HG02759 (cell line): Measurements from ENCODE around the gene PROP1.
"Not testable (repeated sequence)": the region's sequence is repeated elsewhere in the genome, so short reads cannot be mapped to it uniquely, and the experiment has no call there.

Experiments
- ATAC-seq: cut with Tn5 transposase; IDR thresholded peaks from one replicate; pipeline ENCODE4 v1.9.1; 2021; ENCODE audit warnings: mild to moderate bottlenecking, moderate library complexity; ENCODE audit not compliant: unreplicated experiment

Gene PROP1

DNA sequence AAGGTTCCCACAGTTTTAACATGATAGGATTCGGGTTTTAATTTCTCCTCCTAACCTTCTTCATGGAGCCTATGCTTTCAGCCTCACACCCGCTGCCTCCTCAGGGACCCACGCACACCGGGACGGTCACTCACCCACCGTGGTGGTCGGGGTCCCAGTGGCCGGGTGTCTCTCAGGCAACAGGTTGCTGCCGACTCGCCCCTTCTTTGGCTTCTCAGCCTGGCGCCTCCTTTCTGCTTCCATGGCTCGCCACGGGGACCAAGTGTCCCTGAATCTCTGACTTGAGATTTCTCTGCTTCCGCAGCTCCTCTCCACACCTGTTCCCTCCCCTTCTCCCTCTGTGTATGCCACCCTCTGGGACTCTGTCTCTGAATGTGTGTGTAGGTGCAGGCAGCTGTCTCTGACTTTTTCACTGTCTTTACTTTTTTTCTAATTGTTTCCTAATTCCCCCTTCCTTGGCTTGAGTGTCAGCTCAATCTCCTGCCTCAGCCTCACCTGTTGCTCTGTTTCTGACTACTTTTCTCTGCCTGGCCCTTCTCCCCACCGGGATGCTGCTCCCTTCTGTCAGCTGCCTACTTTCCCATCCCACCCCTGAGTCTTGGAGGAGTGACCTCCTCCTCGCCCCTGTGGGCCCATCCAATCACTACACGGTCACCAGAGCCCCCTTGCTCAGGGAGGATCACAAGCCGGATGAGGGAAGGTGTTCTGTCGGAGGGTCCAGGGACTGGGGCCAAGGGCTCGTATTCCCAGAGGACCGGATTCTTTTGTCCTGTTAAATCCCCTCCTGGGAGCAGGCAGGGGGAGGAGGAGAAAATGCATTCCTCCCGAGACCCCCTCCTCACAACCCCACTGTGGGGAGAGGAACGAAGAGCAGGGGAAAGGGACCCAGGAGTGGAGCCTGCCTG lies at the start of gene PROP1:
Gene PROP1, minus strand, starts transcription at position 552 of the 905 bp plus-strand sequence. Its CDS starts 309 bp downstream, at position 243.
- no peak for ATAC-seq

DNA sequence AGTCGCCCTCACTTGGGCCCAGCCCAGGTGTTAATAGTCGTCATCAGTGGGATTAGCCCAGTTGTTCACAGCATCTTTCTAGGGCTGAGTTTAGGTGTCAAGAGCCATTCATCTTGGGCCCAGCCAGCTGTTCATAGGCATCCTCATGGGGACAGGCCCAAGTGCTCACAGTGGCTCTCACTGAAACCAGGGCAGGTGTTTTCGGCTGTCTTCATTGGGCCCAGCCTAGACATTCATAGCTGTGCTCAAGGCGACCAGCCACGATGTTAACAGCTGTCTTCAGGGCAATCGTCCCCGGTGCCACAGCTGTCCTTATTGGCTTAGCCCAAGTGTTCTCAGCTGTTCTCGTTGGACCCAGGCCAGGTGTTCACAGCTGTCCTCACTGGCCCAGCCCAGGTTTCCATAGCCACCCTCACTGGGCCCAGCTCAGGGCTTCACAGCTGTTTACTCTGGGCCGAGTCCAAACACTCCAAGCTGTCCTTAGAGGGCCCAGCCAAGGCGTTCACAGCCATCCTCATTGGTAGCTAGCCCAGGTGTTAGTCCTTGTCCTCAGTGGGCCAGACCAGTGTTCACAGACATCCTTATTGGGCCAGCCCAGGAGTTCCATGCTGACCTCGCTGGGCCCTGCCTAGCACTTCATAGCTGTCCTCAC lies 23.5 kb upstream of the PROP1 start:
- ATAC-seq, result not testable (repeated sequence)

DNA sequence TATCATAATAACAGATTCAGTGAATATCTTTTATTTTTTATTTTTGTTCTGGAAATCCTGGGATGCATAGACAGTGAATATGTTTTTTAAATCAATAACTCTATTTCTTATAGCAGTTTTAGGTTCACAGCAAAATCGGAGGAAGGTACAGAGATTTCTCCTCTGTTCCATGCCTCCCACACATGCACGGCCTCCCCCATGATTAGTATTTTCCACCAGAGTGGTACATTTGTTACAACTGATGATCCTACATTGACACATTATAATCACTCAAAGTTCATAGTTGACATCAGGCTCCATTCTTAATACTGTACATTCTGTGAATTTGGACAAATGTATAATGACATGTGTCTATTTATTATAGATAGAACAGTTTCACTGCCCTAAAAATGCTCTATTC lies 16.7 kb upstream of the PROP1 start:
- not testable (repeated sequence) for ATAC-seq

DNA sequence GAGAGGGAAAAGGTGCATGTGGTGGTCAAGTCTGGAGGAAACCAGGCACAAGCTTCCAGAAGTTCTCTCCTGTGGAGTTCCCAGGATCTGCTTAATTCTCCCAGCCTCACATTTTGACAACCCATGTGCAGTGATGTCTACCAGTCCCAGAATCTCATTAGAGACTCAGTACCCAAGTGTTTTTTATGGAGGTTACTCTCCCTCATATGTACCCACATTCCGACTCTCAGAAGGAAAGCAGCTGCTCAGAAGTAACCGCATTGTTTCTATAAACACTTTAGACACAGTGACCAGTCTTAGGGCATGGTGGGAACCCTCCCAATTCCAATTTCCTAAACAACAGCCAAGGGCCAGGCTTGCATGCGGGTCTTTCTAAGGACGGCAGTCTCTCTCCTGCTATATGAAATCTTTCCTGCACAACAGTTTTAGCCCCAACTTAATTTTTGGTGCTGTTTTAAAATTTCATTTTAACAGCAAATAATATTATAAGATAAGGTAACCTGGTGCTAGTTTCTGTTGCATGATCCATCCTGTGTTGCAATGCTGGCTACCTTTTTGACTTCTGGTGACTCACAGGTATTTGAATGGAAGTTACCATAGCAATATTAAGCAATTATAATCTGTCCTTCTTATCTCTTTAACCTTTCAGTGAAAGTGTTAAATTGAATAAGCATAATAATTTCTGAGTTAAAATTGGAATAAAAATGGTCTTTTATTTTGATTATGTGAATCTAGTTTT lies 15.9 kb upstream of the PROP1 start:
- not testable (repeated sequence) for ATAC-seq

DNA sequence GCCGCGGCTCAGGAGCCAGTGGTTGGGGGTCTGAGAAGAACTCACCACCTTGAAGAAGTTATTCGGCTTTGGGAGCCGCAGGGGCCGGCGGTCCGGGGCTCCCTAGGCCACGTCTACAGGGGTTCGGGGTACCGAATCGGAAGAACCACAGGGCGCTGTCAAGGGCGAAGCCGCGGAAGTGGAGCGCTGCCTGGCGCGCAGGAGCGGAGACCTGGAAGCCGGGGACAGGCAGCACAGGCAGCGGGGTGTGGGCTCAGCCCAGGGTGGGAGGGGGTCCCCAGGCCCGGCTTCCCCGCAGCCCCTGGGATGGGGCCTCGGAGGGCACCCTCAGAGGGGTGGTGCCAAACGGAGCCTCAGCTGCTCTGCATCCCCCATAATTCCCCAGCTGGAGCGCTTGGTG lies 11.2 kb upstream of the PROP1 start:
- ATAC-seq, result not testable (repeated sequence)

DNA sequence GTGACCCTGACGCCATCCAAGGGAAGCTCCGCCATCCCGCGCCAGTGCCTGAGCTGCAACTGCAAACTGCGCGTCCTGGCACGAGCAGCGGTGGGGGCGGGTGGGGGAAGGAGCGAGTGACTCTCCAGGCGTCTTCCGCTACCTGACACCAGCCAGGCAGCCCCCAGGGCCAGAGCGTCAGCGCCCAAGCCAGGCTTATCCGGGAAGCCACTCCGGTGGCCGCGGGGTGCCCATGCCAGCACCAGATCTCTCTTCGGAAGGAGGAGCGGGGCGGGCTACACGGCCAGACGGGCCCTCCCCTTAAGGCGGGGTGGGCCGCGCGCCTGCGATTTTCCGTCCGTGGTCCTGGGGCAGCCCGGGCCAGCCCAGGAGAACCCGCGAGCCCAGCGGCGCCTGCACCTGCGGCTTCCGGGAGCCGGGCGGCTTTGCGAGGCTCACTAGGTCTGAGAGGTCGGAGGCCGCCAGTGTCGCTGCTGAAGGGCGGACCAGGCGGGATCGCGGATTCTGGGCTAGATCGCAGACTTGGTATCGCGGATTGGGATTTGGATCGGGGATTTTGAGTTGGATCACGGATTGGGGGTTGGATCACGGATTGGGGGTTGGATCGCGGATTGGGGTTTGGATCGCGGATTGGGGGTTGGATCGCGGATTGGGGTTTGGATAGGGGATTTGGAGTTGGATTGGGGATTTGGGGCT lies 10.6 kb upstream of the PROP1 start:
- not testable (repeated sequence) for ATAC-seq

DNA sequence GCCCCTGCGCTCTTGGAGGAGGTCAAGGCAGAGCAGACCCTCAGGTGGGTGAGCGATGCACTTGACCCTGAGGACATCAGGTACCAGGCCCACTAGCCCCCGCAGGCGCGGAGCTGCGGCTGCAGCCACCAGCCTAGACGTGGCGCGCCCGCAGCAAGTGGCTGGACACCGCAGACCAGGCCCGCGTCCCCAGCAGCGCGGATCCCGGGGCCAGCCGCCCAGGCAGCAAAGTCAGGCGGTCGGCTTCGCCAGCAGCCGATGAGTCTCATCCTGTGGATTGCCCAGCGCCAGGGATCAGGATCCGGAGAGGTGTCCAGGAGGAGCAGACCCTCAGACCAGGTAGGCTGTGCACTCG lies 10.1 kb upstream of the PROP1 start:
- ATAC-seq, result not testable (repeated sequence)

DNA sequence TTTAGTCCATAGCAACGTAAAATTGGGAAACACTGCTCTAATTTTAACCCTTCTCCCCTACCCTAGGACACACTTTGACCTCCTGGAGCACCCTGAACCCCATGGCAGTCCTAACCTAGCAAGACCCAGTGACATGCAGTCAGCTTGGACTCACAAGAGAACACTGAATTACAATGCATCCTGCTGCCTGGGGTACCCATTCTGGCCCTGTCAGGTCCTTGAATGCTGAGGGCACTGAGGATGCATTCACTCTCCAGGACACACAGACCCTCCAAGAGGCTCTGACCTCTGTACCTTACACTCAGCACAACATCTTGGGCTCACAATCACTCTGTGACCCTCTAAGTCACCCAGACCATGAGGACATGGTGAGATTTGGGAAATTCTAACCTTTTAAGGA lies 1.8 kb upstream of the PROP1 start:
- no peak for ATAC-seq

DNA sequence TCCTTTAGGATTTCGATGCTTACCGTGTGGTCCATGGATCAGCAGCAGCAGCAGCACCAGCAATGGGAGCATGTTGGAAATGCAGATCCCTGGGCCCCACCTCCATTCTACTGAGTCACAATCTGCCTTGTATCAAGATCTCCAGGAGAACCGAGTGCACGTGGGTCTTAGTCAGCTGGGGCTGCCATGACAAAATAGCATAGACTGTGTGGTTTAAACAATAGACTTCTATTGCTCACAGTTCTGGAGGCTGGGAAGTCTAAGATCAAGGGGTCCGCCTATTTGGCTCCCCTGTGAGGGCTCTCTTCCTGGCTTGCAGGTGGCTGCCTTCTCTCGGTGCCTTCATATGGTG lies 1.3 kb upstream of the PROP1 start:
- no peak for ATAC-seq

DNA sequence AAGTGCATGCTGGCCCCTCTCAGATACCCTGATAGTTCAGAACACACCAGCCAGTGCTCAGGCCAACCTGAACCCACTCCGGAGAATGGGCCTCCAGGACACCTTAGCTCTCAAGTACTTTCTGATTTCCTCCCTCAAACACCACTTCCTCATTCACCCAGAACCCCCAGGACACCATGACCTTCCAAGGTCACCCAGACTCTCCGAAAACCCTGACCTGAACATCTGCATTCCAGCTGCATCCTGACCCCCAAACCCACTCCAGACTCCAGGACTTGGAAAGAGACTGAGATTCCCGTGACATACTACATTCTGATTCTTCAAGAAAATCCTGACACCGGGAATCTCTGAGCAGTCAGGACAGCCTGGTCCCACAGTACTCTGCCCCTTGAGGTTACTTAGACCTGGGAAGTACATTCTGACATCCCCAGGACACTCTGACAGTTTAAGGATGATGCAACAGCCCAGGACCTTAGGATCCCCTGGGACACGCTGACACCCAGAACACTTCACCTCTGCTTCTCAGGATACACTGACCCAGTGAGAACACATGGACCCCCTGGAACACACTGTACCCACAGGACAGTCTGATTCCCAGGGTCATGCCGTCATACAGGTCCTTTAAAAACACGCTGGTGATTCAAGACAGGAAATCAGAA lies 747 bp upstream of the PROP1 start:
- no peak for ATAC-seq

DNA sequence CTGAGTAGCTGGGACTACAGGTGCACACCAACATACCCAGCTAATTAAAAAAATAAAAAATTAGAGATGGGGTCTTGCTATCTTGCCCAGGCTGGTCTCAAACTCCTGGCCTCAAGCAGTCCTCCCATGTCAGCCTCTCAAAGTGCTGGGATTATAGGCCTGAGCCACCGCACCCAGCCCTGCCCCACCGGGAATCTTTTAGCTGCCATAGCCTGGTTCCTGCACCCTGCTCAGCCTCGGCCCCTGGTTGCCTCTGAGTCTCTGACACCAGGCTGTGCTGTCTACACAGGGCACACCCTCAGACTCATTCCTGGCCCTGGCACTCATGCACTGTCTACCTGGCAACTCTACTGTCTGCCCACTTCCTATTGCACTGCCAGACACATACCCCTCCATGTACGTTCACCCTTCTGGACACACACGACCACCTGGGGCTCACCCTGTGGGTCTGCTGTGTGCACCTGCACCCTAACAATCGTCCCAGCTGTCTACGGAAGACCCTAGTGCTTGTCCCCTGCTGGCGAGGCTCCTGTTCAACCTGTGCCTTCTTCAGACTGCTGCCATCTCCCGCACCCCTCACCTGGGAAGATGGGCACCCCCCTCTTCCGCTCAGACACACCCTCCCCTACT lies 1.4 kb downstream of the PROP1 start:
- no peak for ATAC-seq

DNA sequence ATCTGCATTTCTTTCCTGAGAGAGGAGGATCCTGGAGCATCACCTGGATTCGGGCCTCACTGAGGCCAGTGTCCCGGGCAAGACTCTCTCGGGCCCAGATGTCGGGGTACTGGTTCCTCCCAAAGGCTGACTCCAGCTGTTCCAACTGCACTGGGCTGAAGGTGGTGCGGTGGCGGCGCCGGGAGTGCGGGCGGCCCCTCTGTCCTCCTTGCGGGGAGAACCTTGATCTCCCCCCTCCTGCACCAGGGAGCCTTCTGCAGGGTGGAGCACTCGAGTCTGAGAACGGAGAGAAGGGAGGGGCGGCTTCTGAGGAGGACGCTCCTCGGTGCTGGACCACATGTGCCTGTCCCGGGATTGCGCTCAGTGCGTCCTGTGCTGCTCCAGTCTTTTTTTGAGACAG lies 2.0 kb downstream of the PROP1 start:
- ATAC-seq, result no peak

DNA sequence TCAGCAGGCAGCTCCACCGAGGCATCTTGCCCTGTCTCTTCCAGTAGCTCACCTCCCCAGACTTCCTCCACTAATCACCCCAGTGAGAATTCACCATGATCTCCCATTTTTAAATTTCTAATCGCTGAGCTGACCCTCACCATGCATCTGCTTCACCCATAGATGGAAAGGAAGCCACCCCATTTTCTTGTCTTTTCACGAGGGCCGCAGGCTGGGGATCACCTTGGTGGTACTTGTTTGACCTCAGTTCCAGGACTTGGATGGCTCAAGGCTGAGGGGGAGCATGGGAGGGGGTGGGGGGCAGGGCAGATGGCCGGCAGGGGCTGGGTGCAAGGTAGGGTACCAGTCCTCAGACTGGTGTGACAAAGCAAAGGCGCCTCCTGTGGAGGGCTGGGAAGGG lies 3.6 kb downstream of the PROP1 start:
- no peak for ATAC-seq

DNA sequence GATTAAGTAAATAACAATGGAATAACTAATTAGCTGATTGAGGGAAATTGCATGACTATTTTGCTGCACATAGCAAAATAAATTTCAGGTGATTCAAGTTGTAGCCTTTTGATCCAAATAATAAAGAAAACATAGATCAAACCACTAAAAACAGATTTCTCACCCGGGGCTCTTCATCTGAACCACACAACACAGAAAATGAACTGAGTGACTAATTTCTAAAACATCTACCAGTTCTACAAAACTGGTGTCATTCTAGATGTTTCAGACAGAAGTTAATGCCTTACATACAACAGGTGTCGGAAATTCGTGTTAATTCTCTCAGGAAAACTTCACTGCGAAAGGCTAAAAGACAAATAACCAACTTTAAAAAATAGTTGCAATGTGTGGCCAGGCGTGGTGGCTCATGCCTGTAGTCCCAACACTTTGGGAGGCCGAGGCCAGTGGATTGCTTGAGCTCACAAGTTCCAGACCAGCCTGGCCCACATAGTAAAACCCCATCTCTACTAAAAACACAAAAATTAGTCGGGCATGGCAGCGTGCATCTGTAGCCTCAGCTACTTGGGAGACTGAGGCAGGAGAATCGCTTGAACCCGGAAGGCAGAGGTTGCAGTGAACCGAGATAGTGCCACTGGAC lies 6.9 kb downstream of the PROP1 start:
- no peak for ATAC-seq

DNA sequence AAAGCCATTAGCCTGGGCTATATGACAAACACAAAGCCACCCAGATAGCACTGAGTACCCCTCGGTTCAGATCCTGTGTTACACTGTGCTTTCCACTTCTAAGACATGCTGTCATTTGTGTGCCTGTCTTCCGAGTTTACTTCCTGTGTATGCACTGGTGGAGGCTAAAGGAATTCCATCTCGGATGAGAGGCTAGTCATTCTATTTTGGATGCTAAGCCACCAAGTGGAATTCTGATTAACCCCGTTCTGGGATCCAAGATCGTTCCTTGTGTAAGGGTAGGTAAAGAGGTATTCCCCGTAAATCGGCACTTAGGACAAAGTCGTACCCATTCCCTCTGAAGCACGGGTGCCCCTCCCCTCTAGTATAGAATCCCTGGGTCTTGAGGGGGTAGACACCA lies 8.7 kb downstream of the PROP1 start:
- no peak for ATAC-seq

DNA sequence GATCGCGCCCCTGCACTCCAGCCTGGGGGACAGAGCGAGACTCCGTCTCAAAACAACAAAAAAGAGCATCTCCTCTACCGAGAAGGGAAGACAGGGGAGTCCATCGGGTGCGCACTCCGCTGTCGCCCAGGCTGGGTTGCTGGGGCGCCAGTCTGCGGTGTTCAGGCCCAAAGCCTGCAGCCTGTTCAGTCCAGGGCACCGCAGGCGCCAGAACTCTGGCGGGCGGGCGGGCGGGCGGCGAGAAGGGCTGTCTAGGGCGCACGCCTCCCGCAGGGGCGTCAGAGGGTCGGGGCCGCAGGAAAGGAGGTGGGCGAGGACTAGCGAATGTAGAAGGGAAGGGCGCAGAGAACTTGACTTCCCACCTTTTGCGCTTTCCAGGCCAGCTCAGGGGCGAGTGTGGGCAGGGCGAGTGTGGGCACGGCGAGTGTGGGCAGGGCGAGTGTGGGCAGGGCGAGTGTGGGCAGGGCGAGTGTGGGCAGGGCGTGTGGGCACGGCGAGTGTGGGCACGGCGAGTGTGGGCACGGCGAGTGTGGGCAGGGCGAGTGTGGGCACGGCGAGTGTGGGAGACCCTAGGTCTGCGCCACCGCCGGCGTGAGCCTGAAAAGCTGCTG lies 10.5 kb downstream of the PROP1 start:
- ATAC-seq, result no peak

DNA sequence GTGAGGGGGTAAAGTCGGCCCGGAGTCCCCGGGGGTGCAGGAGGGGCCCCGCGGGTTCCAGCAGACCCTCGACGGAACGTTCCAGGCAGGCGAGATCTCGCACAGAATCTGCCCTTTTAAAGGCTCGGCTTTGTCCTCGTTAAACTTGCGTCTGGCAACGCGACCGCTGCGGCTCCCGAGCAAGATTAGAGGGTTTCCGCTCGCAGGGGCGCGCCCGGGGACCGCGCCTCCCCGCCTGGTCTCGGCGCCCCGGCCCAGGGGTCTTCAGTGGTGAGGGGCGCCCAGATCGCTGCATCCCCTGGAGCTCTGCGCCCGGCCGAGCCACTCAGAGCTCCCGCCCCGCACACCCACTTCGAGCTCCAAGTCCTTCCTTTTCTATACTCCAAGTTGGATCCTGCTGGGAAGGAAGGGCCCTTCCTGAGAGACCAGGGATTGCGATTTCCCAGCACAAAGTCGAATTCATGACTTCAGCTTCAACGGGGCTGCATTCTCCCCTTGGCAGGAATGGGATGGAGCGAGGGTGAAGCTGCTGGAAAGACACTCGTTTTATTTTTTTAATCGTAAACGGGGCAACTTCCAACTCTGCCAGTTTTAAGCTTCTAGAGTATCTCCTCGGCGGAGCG lies 11.3 kb downstream of the PROP1 start:
- no peak for ATAC-seq

DNA sequence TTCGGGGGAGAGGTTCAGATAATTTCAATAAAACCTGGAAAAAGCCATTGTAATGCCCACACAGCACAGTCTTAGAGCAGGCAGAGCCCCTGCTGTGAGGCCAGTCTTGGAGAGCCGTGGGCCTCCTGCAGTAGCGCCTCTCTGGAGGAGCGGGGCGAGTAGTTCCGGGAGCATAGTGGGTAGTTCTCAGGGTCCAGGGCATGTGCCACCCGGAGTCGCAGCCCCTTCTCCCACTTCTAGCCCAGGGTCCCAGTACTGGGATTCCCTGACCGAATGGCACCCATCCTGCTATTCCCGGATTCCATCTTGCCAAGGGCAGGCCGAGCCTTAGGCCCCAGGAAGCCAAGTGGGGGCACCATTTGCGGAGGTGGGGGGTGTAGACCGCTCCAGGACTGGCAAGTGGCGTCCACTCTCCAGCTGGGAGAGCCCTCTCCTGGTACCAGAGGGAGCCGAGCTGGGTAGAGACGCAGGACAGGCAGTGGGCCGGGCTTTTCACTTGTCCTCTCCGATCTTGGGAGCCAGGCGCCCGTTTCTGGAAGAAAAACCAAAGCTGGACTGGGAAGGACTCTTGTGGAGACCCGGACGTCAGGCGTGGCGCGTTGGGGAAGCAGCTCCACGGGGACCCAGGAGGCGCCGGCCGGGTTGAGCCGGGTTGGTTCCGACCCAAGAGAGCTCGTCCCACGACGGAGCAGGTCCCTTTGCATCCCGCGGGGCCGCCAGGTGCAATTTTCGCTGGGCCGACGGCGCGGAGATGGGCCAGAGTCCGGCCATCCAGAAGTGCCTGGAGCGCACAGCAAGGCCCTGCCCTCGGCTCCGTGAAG lies 12.1 kb downstream of the PROP1 start:
- no peak for ATAC-seq
